Activated effector memory CD4-positive, alpha-beta T cell treated with anti-CD3 and anti-CD28 coated beads, Interleukin-2, amount 50 U/mL, for 16 hours (primary cell): ENCODE data around the gene ZNRF2.
"Not testable (repeated sequence)": the region's sequence is repeated elsewhere in the genome, so short reads cannot be mapped to it uniquely, and the experiment has no call there.

Source experiments
- DNase-seq: peaks from one replicate; pipeline ENCODE4 v3.0.0-alpha.2; 2020

The ZNRF2 gene

DNA sequence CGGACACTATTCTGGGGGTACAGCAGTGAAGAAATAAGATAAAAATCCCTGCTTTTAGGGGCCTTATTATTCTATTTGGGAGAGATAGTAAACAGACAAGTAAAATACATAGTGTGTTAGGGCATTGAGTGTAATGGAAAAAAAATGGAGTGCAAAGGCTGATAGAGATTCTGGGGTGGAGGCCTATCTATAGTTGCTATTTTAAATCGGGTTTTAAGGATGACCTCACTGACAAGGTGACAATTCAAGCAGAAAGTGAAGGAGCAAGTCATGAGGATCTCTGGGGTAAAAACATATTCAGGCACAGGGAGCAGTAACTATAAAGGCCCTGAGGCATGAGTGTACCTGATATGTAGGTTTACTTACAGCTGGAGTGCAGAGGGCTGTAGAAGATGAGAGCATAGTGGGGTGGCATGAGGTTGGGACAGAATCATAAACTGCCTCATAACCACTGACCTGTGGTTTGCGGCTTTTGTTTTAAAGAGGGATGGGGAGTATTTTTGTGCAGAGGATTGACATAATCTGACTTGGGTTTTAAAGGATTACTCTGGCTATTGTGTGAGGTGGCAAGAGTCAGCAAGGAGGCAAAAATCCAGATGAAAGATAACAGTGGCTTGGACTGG lies 8.1 kb downstream of the ZNRF2 start:
- not testable (repeated sequence) for DNase-seq

- DNase-seq: not testable (repeated sequence)
Measured at GRCh38 chr7:30296304-30296703, 11.9 kb downstream of the ZNRF2 start.

GRCh38 chr7:30297499-30297898 lies 13.1 kb downstream of the ZNRF2 start:
- not testable (repeated sequence) for DNase-seq

- not testable (repeated sequence) for DNase-seq
Measured at GRCh38 chr7:30298409-30298808, 14.0 kb downstream of the ZNRF2 start.

- DNase-seq: no peak
Measured at GRCh38 chr7:30301751-30302150, 17.4 kb downstream of the ZNRF2 start.

DNA sequence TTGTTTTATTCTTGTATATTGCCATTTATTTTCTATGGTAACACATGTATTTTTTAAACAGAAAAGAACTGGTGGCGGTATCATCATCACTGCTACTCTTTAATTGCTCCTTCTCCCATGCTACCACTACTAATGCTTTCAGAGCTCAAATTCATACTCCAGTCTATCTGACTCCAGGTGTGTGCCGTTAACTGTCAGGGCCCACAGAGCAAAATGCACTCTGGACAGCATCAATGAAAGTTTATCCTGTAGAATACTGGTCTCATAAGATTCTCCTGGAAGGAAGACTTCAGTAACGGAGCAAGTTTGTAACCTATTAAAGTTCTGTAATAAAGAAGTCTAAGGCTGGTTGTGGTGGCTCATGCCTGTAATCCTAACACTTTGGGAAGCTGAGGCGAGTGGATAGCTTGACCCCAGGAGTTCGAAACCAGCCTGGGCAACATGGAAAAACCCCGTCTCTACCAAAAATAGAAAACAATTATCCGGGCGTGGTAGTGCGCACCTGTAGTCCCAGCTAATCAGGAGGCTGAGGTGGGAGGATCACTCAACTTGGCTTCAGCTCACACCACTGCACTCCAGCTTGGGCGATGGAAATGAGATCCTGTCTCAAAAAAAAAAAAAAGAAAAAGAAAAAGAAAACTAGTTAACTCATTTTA lies 18.4 kb downstream of the ZNRF2 start:
- no peak for DNase-seq

- no peak for DNase-seq
Measured at GRCh38 chr7:30303312-30304039, 19.1 kb downstream of the ZNRF2 start.

- no peak for DNase-seq
Measured at GRCh38 chr7:30304177-30304884, 19.9 kb downstream of the ZNRF2 start.

DNA sequence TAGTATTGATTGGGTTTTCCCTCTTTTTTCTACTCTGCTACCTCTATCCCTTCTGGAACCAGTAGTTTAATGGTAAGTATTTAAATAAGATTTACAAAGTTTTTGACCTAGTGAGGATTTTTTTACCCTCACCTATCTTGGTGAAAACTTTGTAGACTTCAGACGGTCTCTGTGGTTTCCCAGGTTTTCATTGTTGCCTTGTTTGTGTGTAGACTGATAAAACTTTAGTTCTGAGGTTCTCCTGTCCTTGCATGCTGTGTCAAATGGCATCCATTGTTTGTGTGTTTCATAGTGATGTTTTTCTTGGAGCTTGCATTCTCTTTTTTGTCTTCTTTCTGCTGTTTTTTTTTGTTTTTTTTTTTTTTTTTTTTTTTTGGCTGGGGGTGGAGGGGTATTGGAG lies 22.6 kb downstream of the ZNRF2 start:
- DNase-seq: no peak

DNA sequence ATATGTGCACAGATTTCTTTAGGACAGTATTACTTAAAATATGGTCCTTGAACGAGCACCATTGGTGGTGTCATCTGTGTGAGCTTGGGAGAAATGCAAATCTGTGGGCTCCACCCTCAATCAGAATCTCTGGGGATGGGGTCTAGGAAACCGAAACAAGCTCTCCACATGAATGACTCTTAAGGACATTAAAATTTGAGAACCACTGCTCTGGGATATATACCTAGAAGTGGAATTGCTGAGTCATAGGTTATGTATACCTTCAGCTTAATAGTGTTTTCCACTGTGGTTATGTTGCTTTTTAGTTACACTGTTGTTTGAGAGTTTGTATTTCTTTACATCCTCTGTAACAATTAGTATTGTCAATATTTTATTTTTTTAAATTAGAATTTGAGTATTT lies 24.0 kb downstream of the ZNRF2 start:
- DNase-seq: no peak

DNA sequence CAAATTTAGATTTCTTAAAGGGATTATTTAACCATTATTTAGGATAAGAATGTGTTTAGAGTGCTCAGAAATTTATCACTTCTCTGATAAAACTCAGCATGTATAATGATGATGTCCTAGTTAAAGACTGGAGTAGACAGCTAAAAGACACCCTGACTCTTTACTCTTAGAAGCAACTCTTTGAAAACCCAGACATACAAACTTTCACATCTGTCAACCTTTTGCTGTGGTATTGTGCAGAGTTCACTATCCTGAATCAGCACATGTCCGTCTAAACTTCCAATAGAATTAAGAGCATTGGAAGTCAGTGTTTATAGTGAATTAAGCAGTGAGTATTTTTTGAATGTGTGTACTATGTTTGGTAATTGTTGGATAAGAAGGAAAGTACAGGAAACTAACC lies 24.9 kb downstream of the ZNRF2 start:
- DNase-seq: no peak

DNA sequence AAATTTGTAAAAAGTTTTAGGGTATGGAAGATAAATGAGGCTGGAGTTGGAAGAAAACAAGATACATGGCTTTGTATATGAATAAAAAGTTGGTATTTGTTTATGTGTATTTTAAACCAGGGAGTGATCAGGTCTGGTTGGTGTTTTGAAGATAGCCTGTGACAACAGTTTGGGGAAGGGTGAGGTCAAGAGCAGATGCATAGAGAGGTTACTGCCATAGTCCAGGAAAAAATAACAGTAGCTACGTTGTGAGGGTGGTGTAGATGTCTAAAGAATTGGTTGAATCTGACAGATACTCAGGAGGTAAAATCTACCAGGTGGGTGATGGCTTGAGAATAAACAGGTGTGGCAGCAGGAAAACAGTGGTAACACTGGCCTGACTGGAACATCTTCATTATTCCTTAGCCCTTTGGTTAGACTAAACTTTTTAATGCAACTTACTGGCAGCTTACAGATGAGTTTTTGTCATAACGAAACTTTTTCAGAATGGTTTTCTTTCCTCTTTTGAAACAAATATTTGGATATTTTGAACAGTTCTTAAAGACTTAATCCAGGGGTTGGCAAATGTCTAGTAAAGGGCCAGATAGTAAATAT lies 25.5 kb downstream of the ZNRF2 start:
- no peak for DNase-seq

DNA sequence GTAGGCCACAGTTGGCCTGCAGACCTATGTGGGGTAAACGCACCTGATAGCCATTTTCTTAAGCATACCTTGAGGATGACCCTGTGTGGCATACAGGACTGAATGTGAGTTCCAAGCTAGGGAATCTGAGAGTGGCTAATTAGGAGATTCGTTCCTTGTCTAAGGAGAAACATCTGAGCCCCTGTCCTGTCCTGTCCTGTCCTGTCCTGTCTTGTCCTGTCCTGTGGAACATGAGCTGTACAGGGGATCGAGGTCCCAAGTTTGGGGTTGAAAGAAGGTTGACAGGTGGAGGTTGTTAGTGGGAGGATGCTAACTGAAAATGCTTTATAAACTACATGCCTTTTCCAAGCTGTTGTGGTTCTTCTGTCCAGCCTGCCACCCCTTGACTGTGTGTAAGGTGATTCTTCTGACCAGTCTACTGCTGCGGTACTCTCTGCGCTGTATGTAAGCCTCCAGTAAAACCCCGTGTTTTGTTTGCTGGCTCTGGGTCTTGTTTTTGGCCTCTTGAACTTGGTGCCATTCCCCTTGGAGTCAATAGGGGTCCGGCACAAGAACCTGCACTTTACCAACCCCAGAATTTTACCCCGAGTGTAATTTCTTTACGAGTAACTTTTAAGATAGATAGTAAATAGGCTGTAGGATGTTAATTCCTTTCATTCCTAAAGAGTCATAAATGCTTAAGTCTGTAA lies 26.4 kb downstream of the ZNRF2 start:
- no peak for DNase-seq

- no peak for DNase-seq
Measured at GRCh38 chr7:30312178-30312577, 27.8 kb downstream of the ZNRF2 start.

DNA sequence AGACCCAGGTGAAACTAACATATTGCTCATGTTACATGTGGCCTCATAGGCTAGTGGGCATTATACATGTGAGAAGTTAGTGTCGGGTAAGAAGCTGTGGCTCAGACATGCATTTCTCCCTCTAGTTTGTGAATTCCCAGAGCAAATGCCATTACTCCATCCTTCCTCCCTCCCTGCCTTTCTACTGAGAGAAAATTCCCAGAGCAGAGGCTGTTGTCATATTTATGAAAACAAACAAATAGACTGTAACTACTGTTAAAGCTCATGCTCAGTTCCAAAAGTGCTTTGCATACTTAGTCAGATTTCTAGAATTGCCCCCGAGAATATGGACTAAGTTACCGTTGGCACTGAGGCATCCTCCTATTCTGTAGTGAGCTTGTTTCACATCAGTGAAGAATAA lies 29.0 kb downstream of the ZNRF2 start:
- DNase-seq: no peak

DNA sequence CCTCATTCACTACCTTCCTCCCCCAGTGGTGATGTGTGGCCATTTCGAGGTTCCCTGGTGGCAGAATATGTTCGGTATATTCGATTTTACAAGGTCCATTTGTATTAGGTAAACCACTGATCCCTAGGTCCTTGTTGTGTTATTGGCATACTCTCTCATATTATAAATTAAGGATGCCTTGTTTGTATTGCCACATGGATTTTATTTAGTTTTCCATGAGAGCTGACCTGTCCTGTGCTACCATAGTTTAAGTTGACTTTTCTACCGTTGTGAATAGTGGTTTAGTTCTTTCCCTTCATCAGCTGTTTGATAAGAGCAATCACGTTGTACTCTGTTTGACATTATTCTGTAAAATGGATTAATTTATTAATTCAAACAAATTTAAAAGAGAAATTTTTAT lies 29.4 kb downstream of the ZNRF2 start:
- DNase-seq: no peak

DNA sequence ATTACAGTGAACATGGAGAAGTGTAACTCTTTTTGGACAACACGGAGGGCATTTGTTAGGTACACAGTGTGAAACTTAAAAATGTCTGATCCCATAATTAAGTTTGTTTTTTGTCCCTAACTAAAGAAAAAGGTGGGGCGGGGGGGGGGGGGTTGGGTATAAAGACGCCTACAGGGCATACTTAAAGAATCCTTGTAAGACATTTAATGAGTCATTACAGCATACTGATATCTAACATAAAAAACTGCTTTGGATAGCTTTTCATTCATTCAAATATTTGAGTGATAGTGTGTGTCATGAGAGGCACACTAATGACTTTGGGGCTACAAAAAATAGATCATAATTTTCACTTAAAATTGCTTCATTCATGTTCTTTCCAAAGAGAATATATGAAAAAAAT lies 31.2 kb downstream of the ZNRF2 start:
- no peak for DNase-seq

- no peak for DNase-seq
Measured at GRCh38 chr7:30320392-30320791, 36.0 kb downstream of the ZNRF2 start.

- DNase-seq: no peak
Measured at GRCh38 chr7:30321089-30321881, 36.9 kb downstream of the ZNRF2 start.

GRCh38 chr7:30321882-30322192 lies 37.4 kb downstream of the ZNRF2 start:
- DNase-seq: no peak

GRCh38 chr7:30322271-30323005 lies 38.0 kb downstream of the ZNRF2 start:
- no peak for DNase-seq
